OCI-M2 (cell line): ENCODE data around the gene TBC1D16.

Experiments used
- DNase-seq: peaks from one replicate; lab custom pipeline; 2025; ENCODE audit not compliant: unreplicated experiment; lab: John Stamatoyannopoulos, UW

Gene TBC1D16

DNA sequence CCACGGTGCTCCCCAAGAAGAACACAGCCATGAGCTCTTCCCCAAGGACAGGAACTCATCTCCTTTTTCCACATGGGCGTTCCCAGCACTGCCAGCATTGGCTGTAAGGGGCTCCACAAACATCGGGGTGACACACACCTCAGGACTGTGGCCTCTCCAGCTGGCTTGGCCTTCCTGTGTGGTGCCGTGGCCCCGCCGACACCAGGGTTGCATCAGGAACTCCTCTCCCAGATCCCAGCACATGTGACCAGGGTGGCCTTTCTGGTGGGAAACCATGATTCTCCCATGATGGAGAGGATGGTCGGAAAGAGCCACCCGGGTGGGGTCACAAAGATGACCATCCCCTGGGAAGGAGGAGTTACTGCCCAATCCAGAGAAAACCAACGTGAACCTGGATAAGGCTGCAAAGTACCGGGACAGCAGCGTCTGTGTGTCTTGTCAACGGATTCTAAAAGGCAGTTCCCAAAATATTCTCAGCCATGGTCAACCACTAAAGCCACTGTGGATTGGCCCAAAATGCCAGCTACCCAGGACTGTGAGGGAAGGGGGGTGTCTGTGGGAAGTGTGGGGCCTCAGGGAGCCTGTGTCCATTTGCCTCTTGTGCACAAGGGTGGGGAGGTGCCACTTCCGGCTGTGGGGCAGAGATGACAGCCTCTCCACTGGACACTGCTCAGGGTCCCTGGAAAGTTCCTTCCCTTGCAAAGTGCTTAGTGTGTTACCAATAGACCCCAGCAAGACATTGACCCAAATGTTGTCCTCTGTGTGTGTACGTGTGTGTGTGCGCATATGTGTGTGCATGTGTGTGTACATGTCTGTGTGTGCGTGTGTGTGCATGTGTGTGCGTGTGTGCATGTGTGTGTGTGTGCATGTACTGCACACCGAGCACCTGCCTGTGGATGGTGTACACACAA, 118.4 kb downstream of the TBC1D16 start:
- DNase-seq = no peak

GRCh38 chr17:79916506-79916905, 119.2 kb downstream of the TBC1D16 start:
- no peak for DNase-seq

- DNase-seq = no peak
Observed at GRCh38 chr17:79915850-79916430, 119.7 kb downstream of the TBC1D16 start.

- DNase-seq = no peak
Observed at GRCh38 chr17:79914813-79915740, 120.6 kb downstream of the TBC1D16 start.

DNA sequence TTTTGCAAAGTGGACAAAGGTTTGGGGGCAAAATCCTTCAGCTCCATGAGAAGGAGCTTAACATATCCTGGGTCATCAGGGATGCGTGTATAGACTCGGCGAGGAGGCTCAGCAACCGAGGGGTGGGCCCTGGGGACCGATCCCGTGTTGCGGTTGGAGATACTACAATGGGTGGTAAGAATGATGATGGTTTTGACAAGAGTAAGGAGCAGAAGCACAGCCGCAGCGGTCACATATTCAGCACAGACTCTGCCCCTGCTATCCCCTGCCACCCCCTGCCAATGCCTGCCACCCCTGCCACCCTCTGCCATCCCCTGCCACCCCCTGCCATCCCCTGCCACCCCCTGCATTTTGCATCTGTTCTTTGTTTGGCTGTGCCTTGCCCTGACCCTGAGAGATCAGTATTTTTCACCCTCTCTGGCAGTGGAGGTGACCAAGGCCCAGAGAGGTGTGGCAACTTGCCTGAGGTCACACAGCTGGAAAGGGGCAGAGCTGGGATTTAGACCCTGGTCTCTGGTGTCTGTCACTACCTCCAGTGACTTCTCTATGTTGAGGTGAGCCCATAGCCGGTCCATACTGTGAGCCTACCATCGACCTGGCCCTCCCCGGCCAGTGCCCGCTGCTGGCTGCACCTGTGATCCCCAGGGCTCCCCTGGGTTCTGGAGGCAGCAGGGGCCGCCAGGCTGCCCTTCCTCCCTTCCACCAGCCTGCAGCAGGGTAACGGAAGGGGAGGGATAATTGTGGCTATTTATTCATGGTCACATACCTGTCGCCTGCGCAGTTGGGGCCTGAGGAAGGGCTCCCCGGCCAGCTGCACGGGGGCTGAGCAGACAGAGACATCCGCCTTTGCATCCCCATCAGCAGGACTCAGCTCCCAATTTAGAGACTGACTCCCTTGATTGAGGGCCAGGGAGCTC, 121.5 kb downstream of the TBC1D16 start:
- no peak for DNase-seq

- DNase-seq = no peak
Observed at GRCh38 chr17:79913451-79913850, 122.2 kb downstream of the TBC1D16 start.

GRCh38 chr17:79912552-79913330, 122.9 kb downstream of the TBC1D16 start:
- DNase-seq = no peak

- no peak for DNase-seq
Observed at GRCh38 chr17:79911430-79912399, 124.0 kb downstream of the TBC1D16 start.

DNA sequence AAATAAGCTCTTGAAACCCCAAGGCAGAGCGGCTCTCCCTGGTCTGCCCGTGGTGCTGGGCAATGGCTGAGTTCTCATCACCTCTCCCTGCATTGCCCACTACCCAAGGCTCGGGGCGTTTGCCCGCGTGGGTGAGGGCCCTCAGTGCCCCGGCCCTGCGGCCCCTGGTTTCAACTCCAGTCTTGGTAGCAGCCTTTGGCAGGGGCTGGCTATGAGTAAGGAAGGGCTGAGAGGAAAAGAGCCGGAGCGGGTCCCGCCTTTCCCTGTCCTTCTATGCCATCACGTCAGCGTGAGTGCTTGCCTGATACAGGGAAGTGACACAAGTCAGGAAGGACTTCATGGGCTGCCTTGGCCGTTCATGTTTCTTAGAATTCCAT, 124.7 kb downstream of the TBC1D16 start:
- no peak for DNase-seq

DNA sequence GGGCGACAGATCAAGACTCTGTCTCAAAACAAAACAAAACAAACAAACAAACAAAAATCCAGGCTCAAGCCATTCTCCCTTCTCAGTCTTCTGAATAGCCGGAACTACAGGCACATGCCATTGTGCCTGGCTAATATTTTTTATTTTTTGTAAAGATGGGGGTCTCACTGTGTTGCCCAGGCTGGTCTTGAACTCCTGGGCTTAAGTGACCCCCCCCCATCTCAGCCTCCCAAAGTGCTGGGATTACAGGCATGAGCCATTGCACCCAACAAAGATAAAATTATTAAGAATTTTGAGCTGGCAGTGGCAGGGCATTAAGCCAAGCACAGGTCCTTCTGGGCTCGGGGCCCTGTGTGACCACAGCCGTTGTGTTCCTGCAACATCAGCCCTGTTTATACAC, 126.6 kb downstream of the TBC1D16 start:
- no peak for DNase-seq

- no peak for DNase-seq
Observed at GRCh38 chr17:79907850-79908249, 127.8 kb downstream of the TBC1D16 start.

GRCh38 chr17:79907217-79907715, 128.4 kb downstream of the TBC1D16 start:
- DNase-seq = no peak

DNA sequence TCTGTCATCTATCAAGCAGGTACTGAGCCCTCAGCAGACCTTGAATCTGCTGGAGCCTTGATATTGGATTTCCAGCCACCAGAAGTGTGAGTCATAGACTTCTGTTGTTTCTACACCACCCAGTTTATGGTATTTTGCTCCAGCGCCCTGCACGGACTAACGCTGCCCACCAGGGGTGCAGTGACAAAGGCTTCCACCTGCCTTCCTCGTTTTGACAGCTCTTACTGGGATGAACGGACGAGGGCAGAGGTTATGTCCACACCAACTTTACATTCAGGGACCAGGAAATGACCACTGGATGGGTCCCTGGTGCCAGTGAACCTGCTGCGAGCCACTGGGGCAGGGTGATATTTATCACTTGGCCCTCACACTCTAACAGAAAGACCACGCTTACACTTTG, 129.8 kb downstream of the TBC1D16 start:
- no peak for DNase-seq

DNA sequence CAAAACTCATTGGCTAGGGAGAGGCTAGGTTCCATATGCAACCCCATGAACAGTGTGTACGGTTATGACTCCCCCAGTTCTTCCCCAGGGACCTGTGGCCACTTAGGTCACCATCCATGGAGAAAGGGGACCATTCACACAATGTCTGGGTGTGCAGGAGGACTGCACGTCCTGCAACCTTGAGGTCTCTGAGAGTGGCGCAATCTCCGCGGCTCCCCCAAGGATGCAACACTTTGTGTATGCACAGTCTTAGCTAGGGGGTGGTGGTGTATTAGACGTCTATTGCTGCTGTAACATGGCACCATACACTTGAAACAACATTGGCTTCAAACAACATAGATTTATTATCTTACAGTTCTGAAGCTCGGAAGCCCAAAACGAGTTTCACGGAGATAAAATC, 130.8 kb downstream of the TBC1D16 start:
- no peak for DNase-seq

DNA sequence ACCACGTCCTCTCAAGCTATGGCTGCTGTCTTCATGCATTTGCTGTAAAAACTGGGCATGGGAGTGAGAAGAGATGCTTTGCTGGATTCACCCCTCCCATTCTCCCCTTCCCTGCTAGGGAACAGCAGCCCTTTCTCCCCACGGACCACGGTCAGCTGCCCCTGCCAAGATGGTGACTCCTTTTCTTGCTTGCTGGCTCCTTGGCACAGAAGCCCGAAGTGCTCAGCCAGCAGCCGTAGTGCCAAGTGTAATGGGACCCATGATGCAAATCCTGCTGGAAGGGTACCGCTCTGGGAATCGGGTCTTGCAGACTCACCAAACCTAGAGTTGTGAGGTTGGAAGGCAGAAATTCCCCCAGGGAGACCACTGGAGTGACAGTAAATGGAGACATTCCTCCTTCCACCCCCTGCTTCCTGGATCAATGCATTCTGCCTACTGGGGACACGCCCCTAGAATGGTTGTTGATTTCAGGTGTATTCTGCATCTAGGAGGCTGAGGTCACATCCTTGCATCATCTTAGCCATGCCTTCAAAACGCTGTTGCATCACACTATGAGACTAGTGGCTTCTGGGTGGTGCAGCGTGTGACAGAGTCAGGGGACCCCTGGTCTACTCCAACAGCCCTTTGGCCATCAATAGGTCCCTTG, 133.4 kb downstream of the TBC1D16 start:
- DNase-seq = no peak

DNA sequence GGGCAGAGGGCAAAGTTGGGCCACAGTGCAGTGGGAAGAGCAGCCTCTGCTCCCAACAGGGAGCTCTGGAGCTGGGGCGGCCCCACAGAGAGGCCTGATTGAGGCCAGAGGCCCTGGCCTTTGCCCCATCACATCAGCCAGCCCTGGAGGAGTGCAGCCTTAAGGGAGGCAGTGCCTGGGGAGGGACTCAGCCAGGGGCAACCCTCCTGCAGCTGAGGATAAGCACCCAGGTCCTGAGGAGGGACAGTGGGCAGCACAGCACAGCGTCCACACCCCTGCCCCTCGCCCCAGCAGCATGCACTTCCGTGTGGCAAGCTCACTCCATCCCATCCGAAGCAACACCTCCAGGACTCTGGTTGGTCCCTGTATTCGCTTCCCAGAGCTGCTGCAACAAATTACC, 134.5 kb downstream of the TBC1D16 start:
- DNase-seq = no peak

- DNase-seq = no peak
Observed at GRCh38 chr17:79899584-79899983, 136.1 kb downstream of the TBC1D16 start.
